Natural killer cell (primary cell): ENCODE results near the gene RMND5A. TPM values are rescaled to one million over a fixed set of nuclear protein-coding genes. Genes with fewer than 3 reads are reported as not detected.
"Not testable (repeated sequence)": the region's sequence is repeated elsewhere in the genome, so short reads cannot be mapped to it uniquely, and the experiment has no call there.

Experiments
- ATAC-seq, 3 donors: fragments of 150-1000 bp in 2 of 3; fragments of 200-7000 bp in 1 of 3; cut with Tn5 transposase; 1 replicate in 1 of 3; 2 replicates in 2 of 3; pipeline ENCODE4 v1.10.0; 2021; ENCODE audit warnings: mild to moderate bottlenecking in 2 of 3, moderate library complexity in 2 of 3
- DNase-seq, 2 donors: peaks; one replicate each; pipeline versions ENCODE4 v3.0.0 to v3.0.0-alpha.2; 2013 to 2021; ENCODE audit warnings: mixed read lengths in 1 of 2
- H3K27ac ChIP-seq: one replicate; pipeline ENCODE4 v1.5.1; 2013; ENCODE audit warnings: mild to moderate bottlenecking, low read length
- H3K27me3 ChIP-seq: one replicate; pipeline ENCODE4 v1.6.1; 2013; ENCODE audit warnings: low read length; ENCODE audit not compliant: control insufficient read depth, insufficient read depth
- H3K36me3 ChIP-seq: one replicate; pipeline ENCODE4 v1.6.1; 2013; ENCODE audit warnings: low read length; ENCODE audit not compliant: control insufficient read depth, insufficient read depth
- H3K4me1 ChIP-seq: one replicate; pipeline ENCODE4 v1.6.1; 2013; ENCODE audit warnings: low read length; ENCODE audit not compliant: control insufficient read depth, insufficient read depth
- H3K4me3 ChIP-seq: one replicate; pipeline ENCODE4 v1.5.1; 2013; ENCODE audit warnings: low read length
- H3K9me3 ChIP-seq: one replicate; pipeline ENCODE4 v1.6.1; 2013; ENCODE audit warnings: low read length; ENCODE audit not compliant: control insufficient read depth, insufficient read depth
- H3K27ac Mint-ChIP-seq, 2 donors: one replicate each; pipeline ENCODE4 v1.8.0; 2022; ENCODE audit warnings: mild to moderate bottlenecking in 2 of 2, mixed read lengths in 2 of 2, moderate library complexity in 1 of 2
- H3K27me3 Mint-ChIP-seq, 2 donors: one replicate each; pipeline ENCODE4 v1.8.0; 2022; ENCODE audit warnings: low read depth in 2 of 2, mixed read lengths in 2 of 2
- H3K36me3 Mint-ChIP-seq: one replicate; pipeline ENCODE4 v1.8.0; 2022; ENCODE audit warnings: mixed read lengths
- H3K4me1 Mint-ChIP-seq, 2 donors: one replicate each; pipeline ENCODE4 v1.8.0; 2022; ENCODE audit warnings: mixed read lengths in 2 of 2
- H3K4me3 Mint-ChIP-seq: one replicate; pipeline ENCODE4 v1.8.0; 2022; ENCODE audit warnings: mild to moderate bottlenecking, moderate library complexity, mixed read lengths
- H3K9me3 Mint-ChIP-seq, 2 donors: one replicate each; pipeline ENCODE4 v1.8.0; 2022; ENCODE audit warnings: mixed read lengths in 2 of 2
- CTCF ChIP-seq: fragments of 200-600 bp; IDR thresholded peaks from one replicate; pipeline ENCODE4 v1.8.0; 2022; ENCODE audit warnings: antibody characterized with exemption
- WGBS: methylation state at CpG from one replicate; pipeline ENCODE4 v1.1.7; 2013; ENCODE audit warnings: missing lambda C conversion rate; ENCODE audit not compliant: insufficient coverage; 5-methylcytosine and 5-hydroxymethylcytosine counted together
- intact Hi-C: fragments of 100-400 bp; cut with micrococcal nuclease; formaldehyde crosslinking; loops from one replicate; pipeline ENCODE4 v1.14.2; 2022
- total RNA-seq, 4 donors: library from RNA; stranded (reverse); fragments of 120-200 nt in 1 of 4; gene quantifications; one replicate each; pipeline versions ENCODE4 v1.2.3 to v1.2.4, GENCODE V29; 2013 to 2022

RMND5A gene
- 10 to 100 TPM; 35.3 to 63.3 (median 54.3) TPM for total RNA-seq
- total RNA-seq (2013): 55.7 TPM

- Mint-ChIP-seq H3K4me3 (peak within 1 kb of the TSS; percentile 91), H3K27ac (peak within 1 kb of the TSS; percentile 77 to 85)
- ATAC-seq (peak; percentile 85 to 94 (median 87)), DNase-seq (peak; percentile 92)
- intact Hi-C loops, H3K36me3 Mint-ChIP-seq, H3K36me3 ChIP-seq, H3K4me1 Mint-ChIP-seq, H3K4me1 ChIP-seq, H3K27me3 ChIP-seq, H3K9me3 Mint-ChIP-seq, H3K27me3 Mint-ChIP-seq, H3K9me3 ChIP-seq: not testable (repeated sequence)
- peak within 1 kb of the TSS; percentile 45 for H3K4me3 ChIP-seq
- WGBS: under 1% methylated on average over 38 of the region's 95 CpGs
- peak within 1 kb of the TSS; percentile 82 for H3K27ac ChIP-seq
These were observed at the start of gene RMND5A for GRCh38 chr2:86719637-86720539. TSS of gene RMND5A (plus strand) at chr2:86720291. CDS start at chr2:86720668, 377 bp downstream.

GRCh38 chr2:86671337-86671981, 48.6 kb upstream of the RMND5A start:
- H3K27ac ChIP-seq: no peak overlapping the region
- H3K4me3 ChIP-seq: no peak overlapping the region
- H3K27me3 Mint-ChIP-seq: peaks cover 0 to 8% of the 10 kb centered on the region in 2 donors
- H3K27me3 ChIP-seq: no peaks in the 10 kb centered on the region
- no peak for TF ChIP-seq CTCF
- no peaks in the 10 kb centered on the region for H3K9me3 ChIP-seq
- no peaks in the 10 kb centered on the region for H3K36me3 Mint-ChIP-seq
- H3K4me3 Mint-ChIP-seq: no peak overlapping the region
- intact Hi-C loops: no loop called here
- DNase-seq: no peak
- no peak for ATAC-seq
- H3K36me3 ChIP-seq: no peaks in the 10 kb centered on the region
- no peaks in the 10 kb centered on the region for H3K4me1 ChIP-seq
- no peaks in the 10 kb centered on the region for H3K4me1 Mint-ChIP-seq
- 93% methylated on average over 4 of the region's 5 CpGs for WGBS
- H3K27ac Mint-ChIP-seq: no peak overlapping the region
- no peaks in the 10 kb centered on the region for H3K9me3 Mint-ChIP-seq

GRCh38 chr2:86672027-86672545, 48.0 kb upstream of the RMND5A start:
- ATAC-seq (no peak), DNase-seq (no peak)
- no peaks in the 10 kb centered on the region for H3K9me3 Mint-ChIP-seq
- Histone ChIP-seq H3K9me3 (no peaks in the 10 kb centered on the region), H3K27ac (no peak overlapping the region), H3K4me3 (no peak overlapping the region), H3K36me3 (no peaks in the 10 kb centered on the region), H3K4me1 (no peaks in the 10 kb centered on the region), H3K27me3 (no peaks in the 10 kb centered on the region)
- H3K27ac Mint-ChIP-seq: no peak overlapping the region
- TF ChIP-seq CTCF: no peak
- H3K27me3 Mint-ChIP-seq: peaks cover 0 to 4% of the 10 kb centered on the region in 2 donors
- H3K4me1 Mint-ChIP-seq: no peaks in the 10 kb centered on the region
- H3K4me3 Mint-ChIP-seq: no peak overlapping the region
- intact Hi-C loops: no loop called here
- WGBS: 100% methylated on average over 3 of the region's 3 CpGs
- H3K36me3 Mint-ChIP-seq: no peaks in the 10 kb centered on the region

GRCh38 chr2:86673011-86673410, 47.1 kb upstream of the RMND5A start:
- no peaks in the 10 kb centered on the region for H3K9me3 Mint-ChIP-seq
- H3K4me1 ChIP-seq: no peaks in the 10 kb centered on the region
- H3K27ac Mint-ChIP-seq: no peak overlapping the region
- H3K27ac ChIP-seq: no peak overlapping the region
- WGBS: 86% methylated on average over 1 of the region's 1 CpG
- H3K4me3 Mint-ChIP-seq: no peak overlapping the region
- no peak for DNase-seq
- no peak for ATAC-seq
- no peaks in the 10 kb centered on the region for H3K36me3 Mint-ChIP-seq
- H3K27me3 ChIP-seq: no peaks in the 10 kb centered on the region
- H3K36me3 ChIP-seq: no peaks in the 10 kb centered on the region
- TF ChIP-seq CTCF: no peak
- H3K27me3 Mint-ChIP-seq: peaks cover 0 to 3% of the 10 kb centered on the region in 2 donors
- H3K4me3 ChIP-seq: no peak overlapping the region
- H3K4me1 Mint-ChIP-seq: no peaks in the 10 kb centered on the region
- no peaks in the 10 kb centered on the region for H3K9me3 ChIP-seq
- intact Hi-C loops: no loop called here
